SIG-M5 (cell line): ENCODE measurements around the gene ARVCF.

Experiments
- DNase-seq: peaks from one replicate; lab custom pipeline; 2025; lab: John Stamatoyannopoulos, UW

Gene ARVCF

GRCh38 chr22:20052309-20053259 lies 36.0 kb upstream of the ARVCF start:
- DNase-seq, result no peak

GRCh38 chr22:20051927-20052308 lies 35.3 kb upstream of the ARVCF start:
- DNase-seq, result no peak

- DNase-seq, result no peak
Measured at GRCh38 chr22:20046730-20047129, 30.1 kb upstream of the ARVCF start.

- no peak for DNase-seq
Measured at GRCh38 chr22:20044495-20045151, 28.0 kb upstream of the ARVCF start.

GRCh38 chr22:20043997-20044342 lies 27.3 kb upstream of the ARVCF start:
- DNase-seq, result no peak

GRCh38 chr22:20043057-20043996 lies 26.7 kb upstream of the ARVCF start:
- DNase-seq, result no peak

- no peak for DNase-seq
Measured at GRCh38 chr22:20040327-20041200, 23.9 kb upstream of the ARVCF start.

GRCh38 chr22:20039683-20040325 lies 23.2 kb upstream of the ARVCF start:
- no peak for DNase-seq

- no peak for DNase-seq
Measured at GRCh38 chr22:20038574-20038973, 22.0 kb upstream of the ARVCF start.

- no peak for DNase-seq
Measured at GRCh38 chr22:20037419-20037818, 20.8 kb upstream of the ARVCF start.

- no peak for DNase-seq
Measured at GRCh38 chr22:20036535-20037392, 20.1 kb upstream of the ARVCF start.

GRCh38 chr22:20036084-20036482 lies 19.5 kb upstream of the ARVCF start:
- DNase-seq, result no peak

- DNase-seq, result no peak
Measured at GRCh38 chr22:20035375-20036083, 18.9 kb upstream of the ARVCF start.

GRCh38 chr22:20034143-20034542 lies 17.5 kb upstream of the ARVCF start:
- no peak for DNase-seq

GRCh38 chr22:20033045-20033706 lies 16.6 kb upstream of the ARVCF start:
- no peak for DNase-seq

- DNase-seq, result no peak
Measured at GRCh38 chr22:20032407-20032991, 15.9 kb upstream of the ARVCF start.

GRCh38 chr22:20031732-20032406 lies 15.2 kb upstream of the ARVCF start:
- DNase-seq, result no peak
